ENCODE results near the gene HTRA3.

DNA sequence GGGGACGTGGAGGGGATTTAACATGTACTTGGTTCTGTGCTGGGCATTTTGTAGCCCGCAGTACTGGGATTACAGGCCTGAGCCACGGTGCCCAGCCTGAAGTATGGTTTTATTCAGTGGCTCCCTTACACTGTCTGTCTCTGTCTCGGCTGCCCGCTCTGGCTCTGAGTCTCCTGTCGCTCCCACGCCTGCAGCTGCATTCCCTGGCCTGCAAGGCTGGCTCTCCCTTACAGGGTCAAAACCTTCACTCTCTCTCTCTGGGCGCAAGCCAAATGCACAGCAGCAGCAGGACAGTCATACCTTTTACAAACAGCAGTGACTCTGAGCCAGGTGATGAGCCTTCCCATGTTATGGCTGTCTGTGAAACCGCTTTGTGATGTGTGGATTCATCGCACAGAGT is 72.1 kb downstream of the HTRA3 start:
- no peak for TF ChIP-seq JUND (IDR thresholded peaks at IDR 0.05)
- TF ChIP-seq, protein P1, sequence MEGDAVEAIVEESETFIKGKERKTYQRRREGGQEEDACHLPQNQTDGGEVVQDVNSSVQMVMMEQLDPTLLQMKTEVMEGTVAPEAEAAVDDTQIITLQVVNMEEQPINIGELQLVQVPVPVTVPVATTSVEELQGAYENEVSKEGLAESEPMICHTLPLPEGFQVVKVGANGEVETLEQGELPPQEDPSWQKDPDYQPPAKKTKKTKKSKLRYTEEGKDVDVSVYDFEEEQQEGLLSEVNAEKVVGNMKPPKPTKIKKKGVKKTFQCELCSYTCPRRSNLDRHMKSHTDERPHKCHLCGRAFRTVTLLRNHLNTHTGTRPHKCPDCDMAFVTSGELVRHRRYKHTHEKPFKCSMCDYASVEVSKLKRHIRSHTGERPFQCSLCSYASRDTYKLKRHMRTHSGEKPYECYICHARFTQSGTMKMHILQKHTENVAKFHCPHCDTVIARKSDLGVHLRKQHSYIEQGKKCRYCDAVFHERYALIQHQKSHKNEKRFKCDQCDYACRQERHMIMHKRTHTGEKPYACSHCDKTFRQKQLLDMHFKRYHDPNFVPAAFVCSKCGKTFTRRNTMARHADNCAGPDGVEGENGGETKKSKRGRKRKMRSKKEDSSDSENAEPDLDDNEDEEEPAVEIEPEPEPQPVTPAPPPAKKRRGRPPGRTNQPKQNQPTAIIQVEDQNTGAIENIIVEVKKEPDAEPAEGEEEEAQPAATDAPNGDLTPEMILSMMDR (IDR thresholded peaks at IDR 0.05; ENCODE audit: low read depth, low read length, missing input control) = no peak
- TF ChIP-seq, protein P2, sequence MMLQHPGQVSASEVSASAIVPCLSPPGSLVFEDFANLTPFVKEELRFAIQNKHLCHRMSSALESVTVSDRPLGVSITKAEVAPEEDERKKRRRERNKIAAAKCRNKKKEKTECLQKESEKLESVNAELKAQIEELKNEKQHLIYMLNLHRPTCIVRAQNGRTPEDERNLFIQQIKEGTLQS (IDR thresholded peaks at IDR 0.05) = no peak
- TF ChIP-seq TAF1 (conservative IDR thresholded peaks at IDR 0.05) = no peak
- TF ChIP-seq YY1 (IDR thresholded peaks at IDR 0.05) = no peak
- TF ChIP-seq SP1 (IDR thresholded peaks at IDR 0.05) = no peak
- TF ChIP-seq EGR1 (IDR thresholded peaks at IDR 0.05; ENCODE audit: low read depth in 2 of 2) = no peak

All from liver (tissue), 3 donors.